Activated CD4-positive, alpha-beta T cell treated with anti-CD3 and anti-CD28 coated beads for 48 hours (primary cell): ENCODE results near the gene S100Z.
"Not testable (repeated sequence)": the region's sequence is repeated elsewhere in the genome, so short reads cannot be mapped to it uniquely, and the experiment has no call there.

ENCODE experiments used
- DNase-seq: peaks from one replicate; pipeline ENCODE4 v3.0.0-alpha.2; 2020

Gene S100Z

GRCh38 chr5:76831110-76831452, 18.7 kb upstream of the S100Z start:
- no peak for DNase-seq

- no peak for DNase-seq
These were observed 13.6 kb upstream of the S100Z start for GRCh38 chr5:76836181-76836580.

- DNase-seq: no peak
These were observed 13.2 kb upstream of the S100Z start for GRCh38 chr5:76836585-76836984.

- DNase-seq: no peak
These were observed 11.1 kb upstream of the S100Z start for GRCh38 chr5:76838481-76839261.

GRCh38 chr5:76841361-76841760, 8.5 kb upstream of the S100Z start:
- no peak for DNase-seq

GRCh38 chr5:76845890-76846289, 3.9 kb upstream of the S100Z start:
- DNase-seq: no peak

- DNase-seq: no peak
These were observed 830 bp downstream of the S100Z start for GRCh38 chr5:76850543-76851145.

GRCh38 chr5:76851728-76852369, 2.0 kb downstream of the S100Z start:
- no peak for DNase-seq

- no peak for DNase-seq
These were observed 3.0 kb downstream of the S100Z start for GRCh38 chr5:76852772-76853171.

GRCh38 chr5:76853741-76854140, 3.9 kb downstream of the S100Z start:
- not testable (repeated sequence) for DNase-seq

- no peak for DNase-seq
These were observed 4.8 kb downstream of the S100Z start for GRCh38 chr5:76854644-76855043.

GRCh38 chr5:76855501-76855900, 5.7 kb downstream of the S100Z start:
- DNase-seq: not testable (repeated sequence)

- DNase-seq: peak; percentile 31
These were observed 6.1 kb downstream of the S100Z start for GRCh38 chr5:76855961-76856360.

GRCh38 chr5:76856800-76857199, 7.0 kb downstream of the S100Z start:
- DNase-seq: not testable (repeated sequence)

- DNase-seq: no peak
These were observed 9.9 kb downstream of the S100Z start for GRCh38 chr5:76859591-76860247.

- no peak for DNase-seq
These were observed 11.8 kb downstream of the S100Z start for GRCh38 chr5:76861612-76862011.

- DNase-seq: no peak
These were observed 13.2 kb downstream of the S100Z start for GRCh38 chr5:76863001-76863400.

- no peak for DNase-seq
These were observed 16.7 kb downstream of the S100Z start for GRCh38 chr5:76866503-76866902.

GRCh38 chr5:76867038-76867437, 17.2 kb downstream of the S100Z start:
- DNase-seq: no peak

- DNase-seq: peak; percentile 74
These were observed 18.2 kb downstream of the S100Z start for GRCh38 chr5:76867827-76868693.

- DNase-seq: no peak
These were observed 20.2 kb downstream of the S100Z start for GRCh38 chr5:76870046-76870445.

- DNase-seq: no peak
These were observed 24.3 kb downstream of the S100Z start for GRCh38 chr5:76874088-76874581.
